ELR (cell line): ENCODE results near the gene UAP1.

Experiments
- DNase-seq: peaks from one replicate; pipeline ENCODE4 v3.0.0-alpha.2; 2015; ENCODE audit warnings: low read depth

UAP1 gene

GRCh38 chr1:162561616-162562469 is at the start of gene UAP1:
UAP1 (plus strand) TSS chr1:162561722; CDS start chr1:162566069, 4,347 bp downstream.
- no peak for DNase-seq

GRCh38 chr1:162527314-162527713 is 34.2 kb upstream of the UAP1 start:
- no peak for DNase-seq

DNA sequence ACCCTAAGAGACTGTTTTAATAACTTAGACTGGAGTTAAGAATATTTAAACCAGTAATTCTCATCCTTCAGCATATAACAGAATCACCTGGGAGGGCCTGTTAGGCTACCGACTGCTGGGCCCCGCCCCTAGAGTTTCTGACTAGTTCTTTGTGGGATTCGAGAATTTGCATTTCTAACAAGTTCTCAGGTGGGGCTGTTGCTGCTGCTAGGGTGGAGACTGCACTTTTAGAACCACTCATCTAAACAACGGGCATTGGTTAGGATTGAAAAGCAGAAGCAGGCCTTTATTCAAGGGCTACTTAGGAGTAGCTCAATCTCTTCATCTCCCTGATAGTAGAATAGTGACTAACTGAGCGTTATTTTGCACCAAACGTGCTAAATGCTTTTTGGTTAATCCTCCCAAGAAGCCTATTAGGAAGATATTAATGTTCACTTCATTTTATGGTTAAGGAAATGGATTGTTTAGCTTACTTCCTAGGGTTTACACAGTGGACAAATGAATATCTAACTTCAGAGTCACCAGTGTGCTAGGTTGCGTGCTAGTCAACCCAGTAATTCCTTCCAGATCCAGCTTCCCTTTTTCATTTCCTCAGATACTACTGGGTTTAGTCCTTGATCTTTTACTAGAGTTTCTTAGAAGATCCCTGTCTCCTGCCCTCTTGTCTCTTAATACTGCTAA is 31.1 kb upstream of the UAP1 start:
- DNase-seq, result no peak

DNA sequence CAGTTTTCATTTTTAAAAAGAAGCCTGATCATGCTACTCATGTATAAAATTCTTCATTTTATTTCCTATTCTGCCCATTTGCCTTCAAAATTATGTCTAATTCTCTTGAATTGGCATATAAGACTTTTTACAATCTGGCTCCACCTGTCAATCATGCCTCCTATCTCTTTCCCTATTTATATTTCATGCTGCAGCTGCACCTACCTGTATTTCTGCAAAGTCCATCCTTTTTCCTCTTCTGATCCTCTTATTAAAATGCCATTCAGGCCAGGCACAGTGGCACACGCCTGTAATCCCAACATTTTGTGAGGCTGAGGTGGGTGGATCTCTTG is 30.6 kb upstream of the UAP1 start:
- no peak for DNase-seq

DNA sequence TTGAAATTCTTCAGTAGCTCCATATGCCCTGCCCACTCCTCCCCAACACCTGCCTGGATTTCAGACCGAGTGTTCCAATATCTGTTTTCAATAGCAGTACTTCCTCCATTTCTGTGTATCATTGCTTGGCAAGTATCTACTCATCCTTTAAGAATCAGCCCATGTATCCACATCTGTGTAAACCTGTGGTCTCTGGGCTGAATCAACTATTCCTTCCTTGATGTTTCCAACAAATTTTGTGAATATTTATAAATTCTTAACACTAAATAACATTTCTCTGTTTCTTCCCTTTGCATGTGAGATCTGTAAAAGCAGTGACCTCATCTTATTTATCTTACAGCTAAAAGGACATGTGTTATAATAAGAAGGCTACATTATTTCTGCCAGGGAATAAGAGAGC is 26.0 kb upstream of the UAP1 start:
- DNase-seq, result peak; percentile 54

DNA sequence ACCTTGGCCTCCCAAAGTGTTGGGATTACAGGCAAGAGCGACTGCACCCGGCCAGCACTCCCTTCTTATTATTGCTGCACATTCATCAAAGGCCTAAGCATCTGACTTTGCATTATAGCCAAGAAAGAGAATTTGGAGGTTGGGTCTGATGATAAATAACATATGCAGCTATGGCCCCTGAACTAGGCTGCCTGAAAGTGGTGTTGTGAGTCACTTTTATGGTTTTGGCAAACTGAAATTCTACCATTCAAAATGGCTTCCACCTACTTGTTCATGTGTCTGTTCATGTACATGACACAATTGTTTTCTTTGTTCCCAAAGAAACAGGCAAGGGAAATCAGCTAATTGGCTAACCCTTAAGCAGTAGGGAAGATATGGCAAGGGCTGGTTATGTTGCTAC is 25.0 kb upstream of the UAP1 start:
- peak; percentile 73 for DNase-seq

GRCh38 chr1:162537216-162537615 is 24.3 kb upstream of the UAP1 start:
- no peak for DNase-seq

GRCh38 chr1:162538815-162539431 is 22.6 kb upstream of the UAP1 start:
- peak; percentile 98 for DNase-seq

DNA sequence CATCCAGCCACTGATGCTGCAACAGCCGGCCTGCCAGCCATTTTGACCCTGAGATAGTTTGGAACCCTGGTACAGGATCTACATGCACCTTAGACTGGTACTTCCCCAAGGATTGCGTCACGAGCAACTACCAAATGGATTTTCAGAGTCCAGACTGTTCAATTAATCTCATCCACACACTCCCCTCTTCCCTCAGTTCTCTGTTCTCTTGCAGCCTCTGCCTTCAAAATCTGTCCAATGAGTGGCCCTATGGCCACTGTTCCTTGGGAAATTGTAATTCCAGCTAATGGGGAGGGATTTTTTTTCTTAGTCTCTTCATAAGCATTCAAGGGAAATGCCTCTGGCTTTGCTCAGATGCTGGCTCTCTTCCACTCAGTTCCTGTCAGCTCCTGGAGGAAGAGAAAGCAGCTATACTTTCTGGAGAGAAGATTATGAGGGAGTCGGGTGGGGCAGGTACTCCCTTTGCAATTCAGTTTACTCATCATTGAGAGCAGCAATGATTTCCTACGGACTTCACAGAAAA is 19.8 kb upstream of the UAP1 start:
- DNase-seq, result peak; percentile 99

GRCh38 chr1:162543228-162543627 is 18.3 kb upstream of the UAP1 start:
- no peak for DNase-seq

- peak; percentile 48 for DNase-seq
Observed at GRCh38 chr1:162548170-162548569, 13.4 kb upstream of the UAP1 start.

GRCh38 chr1:162549001-162549400 is 12.5 kb upstream of the UAP1 start:
- peak; percentile 54 for DNase-seq

DNA sequence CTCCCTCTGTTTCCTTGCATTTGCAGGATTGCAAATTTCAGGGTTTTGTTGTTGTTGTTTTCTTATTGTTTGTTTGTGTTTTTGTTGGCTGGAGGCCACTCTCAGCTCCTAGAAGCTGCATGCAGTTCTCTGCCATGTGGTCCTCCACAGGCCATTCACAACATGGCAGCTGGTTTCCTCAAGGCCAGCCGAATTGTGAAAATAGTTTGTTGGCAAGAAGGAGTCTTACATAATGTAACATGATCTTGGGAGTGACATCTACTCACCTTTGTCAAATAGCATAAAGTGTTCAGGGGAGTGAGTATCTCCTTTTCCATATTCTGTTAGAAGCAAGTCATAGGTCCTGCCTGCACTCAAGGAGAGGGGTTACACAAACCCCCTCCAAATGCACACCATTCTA is 10.6 kb upstream of the UAP1 start:
- no peak for DNase-seq

DNA sequence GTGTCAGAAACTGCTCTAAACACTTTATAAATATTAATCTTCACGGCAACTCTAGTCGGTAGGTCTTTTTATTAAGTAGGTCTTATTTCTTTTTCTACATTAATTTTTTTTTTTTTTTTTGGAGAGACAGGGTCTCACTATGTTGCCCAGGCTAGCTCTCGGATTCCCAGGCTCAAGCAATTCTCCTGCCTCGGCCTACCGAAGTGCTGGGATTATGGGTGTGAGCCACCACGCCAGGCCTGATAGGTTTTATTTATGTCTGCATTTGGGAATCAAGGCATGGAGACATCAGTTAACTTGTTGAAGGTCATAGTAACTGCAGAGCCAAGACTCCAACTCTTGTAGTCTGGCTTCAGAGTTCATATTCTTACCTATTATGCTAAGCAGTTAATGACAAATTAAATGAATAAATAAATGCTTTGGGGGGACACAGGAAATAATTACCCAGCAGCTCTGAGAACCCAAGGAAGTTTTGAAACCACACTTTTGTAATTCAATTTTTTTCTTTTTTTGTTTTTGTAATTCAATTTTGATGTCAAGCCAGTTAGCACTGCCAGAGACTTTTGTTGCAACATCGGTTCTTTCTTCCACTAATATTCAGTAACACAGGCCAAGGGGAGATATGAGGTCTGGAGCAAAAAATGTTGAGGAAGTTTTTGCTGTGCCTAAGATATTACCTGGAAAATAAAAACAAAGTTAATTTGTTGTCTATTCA is 9.4 kb upstream of the UAP1 start:
- DNase-seq, result no peak

GRCh38 chr1:162552684-162553252 is 8.8 kb upstream of the UAP1 start:
- no peak for DNase-seq

DNA sequence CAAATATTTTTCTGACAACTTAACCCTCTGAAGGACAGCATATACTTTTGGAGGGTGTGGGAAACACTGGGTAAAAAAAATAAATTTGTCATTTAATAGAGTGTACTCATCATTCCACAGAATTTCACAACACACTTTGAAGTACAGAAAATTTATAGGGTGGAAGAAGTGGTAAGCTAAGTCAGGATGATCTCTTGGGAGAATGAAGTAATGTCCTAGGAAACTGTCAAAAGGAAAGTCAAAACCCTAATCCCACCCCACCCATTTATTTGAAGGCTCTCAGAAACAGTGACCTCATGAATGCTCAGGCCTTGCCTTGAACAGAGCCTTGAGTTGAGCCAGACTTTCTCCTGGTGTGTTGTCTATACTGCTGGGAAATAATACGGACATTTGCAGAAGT is 7.3 kb upstream of the UAP1 start:
- DNase-seq, result no peak

DNA sequence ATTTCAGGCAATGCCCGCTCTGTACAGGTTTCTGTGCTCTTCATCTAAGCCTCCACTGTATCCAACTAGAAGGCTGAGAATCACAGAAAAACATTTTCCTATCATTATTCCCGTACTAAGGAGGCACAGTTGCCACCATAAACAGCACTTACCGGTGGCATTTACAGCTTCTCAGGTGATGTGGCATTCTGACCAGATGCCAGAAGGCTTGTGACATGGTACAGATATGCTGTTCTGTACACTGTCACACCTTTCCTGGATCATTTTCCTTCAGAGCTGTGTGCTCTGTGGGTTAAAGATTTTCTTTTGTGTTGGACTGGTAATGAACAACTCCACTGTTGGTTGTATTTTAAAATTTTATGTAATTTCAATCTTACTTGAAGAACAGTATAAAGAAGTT is 4.0 kb upstream of the UAP1 start:
- no peak for DNase-seq

DNA sequence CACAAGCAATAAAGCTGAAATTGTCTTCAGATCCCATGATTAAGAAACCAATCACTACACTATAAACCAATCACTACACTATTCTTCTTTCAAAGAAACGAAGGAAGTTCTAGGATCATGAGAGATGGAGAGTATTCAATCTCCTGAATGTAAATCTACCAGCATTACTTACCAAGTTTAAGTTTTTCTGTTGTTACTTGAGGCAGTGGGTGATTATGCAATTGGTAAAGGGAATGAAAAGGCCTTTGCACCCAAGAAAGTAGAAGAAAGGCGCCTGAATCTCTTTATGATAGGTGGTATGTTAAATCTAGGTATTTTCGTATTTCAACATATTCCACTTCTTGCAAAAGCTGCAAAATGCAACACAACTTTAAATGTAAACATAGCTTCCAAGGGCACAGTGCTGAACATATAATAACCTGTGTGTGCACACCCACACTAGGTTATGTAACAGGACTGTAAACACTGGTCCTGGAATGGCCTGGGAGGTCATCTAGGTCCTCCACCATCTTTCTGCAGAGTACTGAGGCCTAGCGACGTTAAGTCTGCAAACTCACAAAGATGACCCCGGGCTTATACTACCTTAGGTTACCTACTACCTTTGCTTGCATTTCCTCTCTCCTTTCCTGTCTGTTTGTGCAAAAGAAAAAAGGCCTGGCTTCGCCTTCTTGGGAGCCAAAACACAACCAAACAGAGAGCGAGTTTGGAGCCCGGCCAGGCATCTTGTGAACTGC is 1.1 kb upstream of the UAP1 start:
- DNase-seq, result no peak

GRCh38 chr1:162561037-162561615 is 396 bp upstream of the UAP1 start:
- peak; percentile 98 for DNase-seq

GRCh38 chr1:162562470-162562828 is 927 bp downstream of the UAP1 start:
- DNase-seq, result peak; percentile 73

DNA sequence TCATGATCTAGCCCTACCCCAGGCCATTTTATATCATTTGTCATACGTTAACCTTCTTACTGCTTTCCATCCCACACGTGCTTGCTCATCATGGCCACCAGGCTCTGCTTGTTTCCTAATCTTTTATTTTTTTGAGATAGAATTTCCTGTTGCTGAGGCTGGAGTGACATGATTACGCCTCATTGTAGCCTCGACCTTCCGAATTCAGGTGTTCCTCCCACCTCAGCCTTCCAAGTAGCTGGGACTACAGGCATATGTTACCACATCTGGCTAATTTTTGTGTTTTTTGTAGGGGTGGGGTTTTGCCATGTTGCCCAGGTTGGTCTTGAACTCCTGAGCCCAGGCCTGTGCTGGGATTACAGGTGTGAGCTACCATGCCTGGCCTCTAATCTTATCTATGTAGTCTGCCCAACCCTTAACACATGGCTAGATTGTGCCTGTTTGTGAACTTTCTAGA is 3.3 kb downstream of the UAP1 start:
- DNase-seq, result peak; percentile 49
